A549 (cell line): Measurements from ENCODE around the gene CPZ. TPM values are rescaled to one million over a fixed set of nuclear protein-coding genes. Genes with fewer than 3 reads are reported as not detected.

Experiments used
- ATAC-seq, 2 experiments: fragments of 200-7000 bp in 1 of 2; fragments of >200 bp in 1 of 2; cut with Nextera tagmentation in 1 of 2; cut with Tn5 transposase in 1 of 2; 3 replicates each; pipeline versions ENCODE4 v1.8.0 to v1.9.1; 2018 to 2020; ENCODE audit warnings: mild to moderate bottlenecking in 1 of 2, moderate library complexity in 1 of 2
- CTCF ChIA-PET: fragments of 300-600 bp; sonication (Branson Sonifier 250); formaldehyde crosslinking; extraction: SDS; loops from one replicate; lab custom pipeline; 2021; ENCODE audit warnings: antibody characterized with exemption, inconsistent platforms; lab: Yijun Ruan, JAX
- POLR2A ChIA-PET: fragments of 350-600 bp; formaldehyde crosslinking; extraction: SDS; loops from one replicate; lab custom pipeline; 2021; ENCODE audit warnings: antibody characterized with exemption, inconsistent platforms; lab: Yijun Ruan, JAX
- DNase-seq, 2 experiments: peaks; one replicate each; pipeline versions ENCODE4 v3.0.0 to v3.0.0-alpha.2; 2011 to 2016; ENCODE audit warnings: low read depth in 1 of 2, low spot score in 1 of 2
- FAIRE-seq: peaks from 2 replicates; lab custom pipeline; 2011; peaks lifted over from hg19 to GRCh38; lab: Jason Lieb, UNC
- H3K27ac ChIP-seq, 2 experiments: fragments of >200 bp; sonication (Bioruptor Twin); formaldehyde crosslinking; 3 replicates each; pipeline ENCODE4 v1.5.1; 2016 to 2017
- H3K4me1 ChIP-seq: fragments of >200 bp; sonication (Bioruptor Twin); formaldehyde crosslinking; 3 replicates; pipeline ENCODE4 v1.6.1; 2016
- H3K4me2 ChIP-seq: fragments of >200 bp; sonication (Bioruptor Twin); formaldehyde crosslinking; 3 replicates; pipeline ENCODE4 v1.6.1; 2016
- H3K4me3 ChIP-seq: fragments of >200 bp; sonication (Bioruptor Twin); formaldehyde crosslinking; 3 replicates; pipeline ENCODE4 v1.5.1; 2016
- H3K9me3 ChIP-seq: fragments of >200 bp; sonication (Bioruptor Twin); formaldehyde crosslinking; 3 replicates; pipeline ENCODE4 v1.6.1; 2016
- ATOH8 ChIP-seq: fragments of 250-450 bp; sonication (Bioruptor Pico); IDR thresholded peaks from 2 replicates; pipeline ENCODE4 v1.5.0; 2020; ENCODE audit warnings: low read depth, mild to moderate bottlenecking, moderate library complexity
- BCL3 ChIP-seq: fragments of >200 bp; sonication (Bioruptor Twin); formaldehyde crosslinking; IDR thresholded peaks from 3 replicates; pipeline ENCODE4 v1.6.1; 2016
- CBX2 ChIP-seq: fragments of 200-600 bp; sonication (generic); IDR thresholded peaks from 2 replicates; pipeline ENCODE4 v1.6.1; 2016; ENCODE audit warnings: low read depth, mild to moderate bottlenecking, borderline replicate concordance
- CEBPB ChIP-seq, 2 experiments: fragments of >200 bp in 1 of 2; sonication (Bioruptor Twin) in 1 of 2; formaldehyde crosslinking in 1 of 2; IDR thresholded peaks; 2 replicates each; pipeline ENCODE4 v1.6.1; 2012 to 2016
- ESRRA ChIP-seq: fragments of 150-350 bp; IDR thresholded peaks from 2 replicates; pipeline ENCODE4 v1.6.1; 2014; ENCODE audit warnings: mild to moderate bottlenecking, low read length, borderline replicate concordance
- JUNB ChIP-seq: fragments of >200 bp; sonication (Bioruptor Twin); formaldehyde crosslinking; IDR thresholded peaks from 2 replicates; pipeline ENCODE4 v1.6.1; 2016
- MAZ ChIP-seq: fragments of 150-350 bp; IDR thresholded peaks from 2 replicates; pipeline ENCODE4 v1.6.1; 2014; ENCODE audit warnings: antibody characterized with exemption, low read depth, low read length, borderline replicate concordance
- NFE2L2 ChIP-seq: fragments of 150-350 bp; conservative IDR thresholded peaks from 2 replicates; pipeline ENCODE4 v1.6.1; 2014; ENCODE audit warnings: low read length
- NR3C1 ChIP-seq: fragments of >200 bp; sonication (Bioruptor Twin); formaldehyde crosslinking; IDR thresholded peaks from 3 replicates; pipeline ENCODE4 v1.6.1; 2017
- PHF8 ChIP-seq: fragments of 200-600 bp; sonication (generic); IDR thresholded peaks from 2 replicates; pipeline ENCODE4 v1.6.1; 2016; ENCODE audit warnings: low read depth, mild to moderate bottlenecking, antibody characterized with exemption, moderate library complexity, borderline replicate concordance
- RCOR1 ChIP-seq: fragments of 150-350 bp; IDR thresholded peaks from 2 replicates; pipeline ENCODE4 v1.6.1; 2014; ENCODE audit warnings: antibody characterized with exemption, low read length, low read depth
- RFX5 ChIP-seq: fragments of 450-650 bp; IDR thresholded peaks from 2 replicates; pipeline ENCODE4 v1.7.1; 2014; ENCODE audit warnings: antibody characterized with exemption, mild to moderate bottlenecking, moderate library complexity
- RNF2 ChIP-seq: fragments of 200-600 bp; sonication (generic); IDR thresholded peaks from 2 replicates; pipeline ENCODE4 v1.6.1; 2016; ENCODE audit warnings: low read depth, mild to moderate bottlenecking, antibody characterized with exemption, moderate library complexity, borderline replicate concordance
- TFCP2L1 ChIP-seq: fragments of 250-450 bp; sonication (Bioruptor Pico); IDR thresholded peaks from 2 replicates; pipeline ENCODE4 v1.5.0; 2021; ENCODE audit warnings: mild to moderate bottlenecking
- TP53 ChIP-seq: fragments of 250-450 bp; sonication (Bioruptor Pico); IDR thresholded peaks from 2 replicates; pipeline ENCODE4 v1.5.0; 2021; ENCODE audit warnings: mild to moderate bottlenecking, moderate library complexity
- USF2 ChIP-seq: fragments of 450-650 bp; IDR thresholded peaks from 2 replicates; pipeline ENCODE4 v1.6.1; 2014; ENCODE audit warnings: antibody characterized with exemption
- ZFP36 ChIP-seq: fragments of 450-650 bp; IDR thresholded peaks from 2 replicates; pipeline ENCODE4 v1.6.1; 2014; ENCODE audit warnings: borderline replicate concordance; ENCODE audit not compliant: partially characterized antibody
- ZNF302 ChIP-seq: fragments of 250-450 bp; sonication (Bioruptor Pico); IDR thresholded peaks from 2 replicates; pipeline ENCODE4 v1.9.0; 2021; ENCODE audit warnings: inconsistent platforms, mild to moderate bottlenecking, moderate library complexity
- WGBS: methylation state at CpG from one replicate; pipeline ENCODE4 v1.1.6; 2017; ENCODE audit errors: missing lambda C conversion rate; 5-methylcytosine and 5-hydroxymethylcytosine counted together
- polyA plus RNA-seq, 4 experiments: library from polyadenylated mRNA; depleted of rRNA in 3 of 4; stranded (reverse); fragments of >200 nt; fragmentation: RNase III in 1 of 4; extraction: RNeasy Plus Mini Kit Qiagen cat#74134 plus additional on column Dnase treatment in 1 of 4; gene quantifications; 2 replicates in 3 of 4; 3 replicates in 1 of 4; pipeline ENCODE4 v1.2.3, GENCODE V29; 2011 to 2017

CPZ gene
- polyA plus RNA-seq, 2 of the 4 experiments (the other 2 are of a cell fraction): 0.09 to 0.21 TPM

- Histone ChIP-seq H3K4me1 (peaks cover 15% of the 10 kb centered on the region; the same call in 2 of the 3 replicates), H3K4me2 (no peak overlapping the region), H3K27ac (no peak overlapping the region), H3K4me3 (no peak overlapping the region), H3K9me3 (no peaks in the 10 kb centered on the region)
- no peak for ATAC-seq
- no peak for TF ChIP-seq NR3C1
- TF ChIP-seq TFCP2L1 (CRISPR knock-in tag): no peak
- TF ChIP-seq BCL3: no peak
- no peak for TF ChIP-seq JUNB
- ChIA-PET POLR2A (no interaction called here), CTCF (no interaction called here)
- WGBS: 83% methylated on average over 12 of the region's 12 CpGs
- FAIRE-seq: no peak
- no peak for DNase-seq
Observed at GRCh38 chr4:8553991-8554405, 38.6 kb upstream of the CPZ start.

- ChIA-PET POLR2A (no interaction called here), CTCF (no interaction called here)
- Histone ChIP-seq H3K27ac (no peak overlapping the region), H3K4me3 (no peak overlapping the region), H3K4me2 (no peak overlapping the region), H3K4me1 (peaks cover 15% of the 10 kb centered on the region; the same call in 2 of the 3 replicates), H3K9me3 (no peaks in the 10 kb centered on the region)
- 74% methylated on average over 16 of the region's 17 CpGs for WGBS
- ATAC-seq: no peak
- no peak for FAIRE-seq
- no peak for DNase-seq
- TF ChIP-seq MAZ (no peak), ZNF302 (CRISPR knock-in tag) (no peak), PHF8 (no peak), BCL3 (no peak), JUNB (no peak), ZFP36 (no peak), CEBPB (IDR thresholded peaks at IDR 0.05) (no peak), TP53 (CRISPR knock-in tag) (no peak)
- TF ChIP-seq, all 56 proteins: peak for 0
Observed at GRCh38 chr4:8554555-8555100, 37.9 kb upstream of the CPZ start.

GRCh38 chr4:8555716-8556115 lies 36.8 kb upstream of the CPZ start:
- Histone ChIP-seq H3K4me1 (peaks cover 22% of the 10 kb centered on the region), H3K27ac (no peak overlapping the region), H3K9me3 (no peaks in the 10 kb centered on the region), H3K4me3 (no peak overlapping the region), H3K4me2 (no peak overlapping the region)
- 58% methylated on average over 4 of the region's 5 CpGs for WGBS
- CTCF ChIA-PET: no interaction called here
- TF ChIP-seq ESRRA (no peak), RNF2 (no peak), CBX2 (no peak), RCOR1 (no peak), ATOH8 (CRISPR knock-in tag) (no peak), TP53 (CRISPR knock-in tag) (no peak), NFE2L2 (no peak), USF2 (no peak), RFX5 (no peak)
- FAIRE-seq (no peak), DNase-seq (no peak), ATAC-seq (no peak)
- POLR2A ChIA-PET: no interaction called here
